Mesothelial cell of epicardium (in vitro differentiated cells): ENCODE measurements around the gene IL19. TPM values are rescaled to one million over a fixed set of nuclear protein-coding genes. Genes with fewer than 3 reads are reported as not detected.

Experiments used
- DNase-seq, 2 experiments: peaks; one replicate each; pipeline ENCODE4 v3.0.0; 2021; ENCODE audit warnings: low spot score in 2 of 2; ENCODE audit not compliant: unreplicated experiment in 2 of 2
- H3K27ac Mint-ChIP-seq: 2 replicates; pipeline ENCODE4 v1.8.0; 2021; ENCODE audit warnings: mixed read lengths
- H3K27me3 Mint-ChIP-seq: 2 replicates; pipeline ENCODE4 v1.8.0; 2021; ENCODE audit warnings: low read depth, mixed read lengths
- H3K36me3 Mint-ChIP-seq: 2 replicates; pipeline ENCODE4 v1.8.0; 2021; ENCODE audit warnings: mixed read lengths
- H3K4me1 Mint-ChIP-seq: 2 replicates; pipeline ENCODE4 v1.8.0; 2021; ENCODE audit warnings: mixed read lengths
- H3K4me3 Mint-ChIP-seq: 2 replicates; pipeline ENCODE4 v1.8.0; 2021; ENCODE audit warnings: mild to moderate bottlenecking, moderate library complexity, mixed read lengths
- H3K9me3 Mint-ChIP-seq: 2 replicates; pipeline ENCODE4 v1.8.0; 2021; ENCODE audit warnings: mixed read lengths
- CTCF ChIP-seq: fragments of 200-600 bp; sonication (generic); IDR thresholded peaks from one replicate; pipeline ENCODE4 v1.5.0; 2021; ENCODE audit warnings: antibody characterized with exemption; ENCODE audit not compliant: unreplicated experiment
- total RNA-seq: library from RNA; stranded (reverse); gene quantifications from 3 replicates; pipeline ENCODE4 v1.2.1, GENCODE V29; 2021

IL19 gene
- total RNA-seq, 1 donor from 2014 or later: not detected

DNA sequence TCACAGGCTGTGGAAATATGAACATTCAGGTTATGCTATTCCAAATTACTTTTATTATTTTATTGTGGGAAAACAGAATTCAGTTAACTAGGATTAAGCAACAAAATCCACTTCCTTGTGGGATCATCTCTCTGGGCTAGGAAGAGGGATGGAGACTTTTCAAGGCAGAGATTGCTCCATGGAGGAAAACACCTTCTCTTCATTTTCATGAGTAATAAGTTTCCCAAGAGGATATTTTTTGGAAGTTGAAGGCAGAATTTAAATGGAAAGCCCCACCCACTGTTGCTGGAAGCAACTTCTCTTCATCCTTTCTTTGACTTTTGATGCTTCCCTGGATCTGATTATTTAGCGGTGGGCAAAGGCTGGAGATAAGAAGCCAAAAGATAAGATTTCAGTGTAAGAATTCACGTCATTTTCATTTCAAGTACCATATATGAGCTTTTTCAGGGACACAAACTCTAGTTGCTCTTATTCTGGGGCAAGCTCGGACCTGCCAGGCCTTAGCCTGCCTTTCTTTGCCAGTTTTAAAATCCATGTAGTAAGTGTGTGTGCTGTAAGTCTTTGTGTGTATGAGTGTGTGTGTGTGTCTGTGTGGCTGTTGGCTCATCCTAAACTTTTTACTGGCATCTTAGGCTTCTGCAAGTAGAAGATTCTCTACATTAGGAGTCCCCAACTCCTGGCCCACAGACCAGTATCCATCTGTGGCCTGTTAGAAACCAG is 114.9 kb downstream of the IL19 start:
- no peaks in the 10 kb centered on the region for H3K36me3 Mint-ChIP-seq
- H3K9me3 Mint-ChIP-seq: peaks cover 11% of the 10 kb centered on the region
- H3K27me3 Mint-ChIP-seq: peaks cover 9% of the 10 kb centered on the region
- H3K4me1 Mint-ChIP-seq: peaks cover 4% of the 10 kb centered on the region
- no peak overlapping the region for H3K27ac Mint-ChIP-seq
- TF ChIP-seq CTCF: no peak
- no peak overlapping the region for H3K4me3 Mint-ChIP-seq
- no peak for DNase-seq

DNA sequence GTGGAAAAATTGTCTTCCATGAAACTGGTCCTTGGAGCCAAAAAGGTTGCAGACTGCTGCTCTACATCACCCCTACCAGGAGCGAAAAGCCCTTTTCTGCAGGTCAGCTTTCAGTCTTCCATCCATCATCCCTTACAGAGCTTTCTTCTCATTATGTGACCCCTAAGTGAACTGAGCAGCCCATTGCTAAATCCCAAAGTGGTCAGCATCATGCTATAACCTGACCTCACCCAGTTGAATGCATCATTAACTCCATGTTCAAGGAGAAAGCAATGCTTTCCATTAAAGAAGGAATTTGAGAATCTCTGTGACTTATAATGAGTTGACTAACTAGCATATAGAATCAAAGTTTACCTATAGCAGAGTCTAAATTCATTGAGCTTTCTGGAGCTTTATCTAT is 116.3 kb downstream of the IL19 start:
- no peak overlapping the region for H3K27ac Mint-ChIP-seq
- no peak overlapping the region for H3K4me3 Mint-ChIP-seq
- no peak for DNase-seq
- H3K36me3 Mint-ChIP-seq: no peaks in the 10 kb centered on the region
- peaks cover 9% of the 10 kb centered on the region for H3K9me3 Mint-ChIP-seq
- no peak for TF ChIP-seq CTCF
- H3K4me1 Mint-ChIP-seq: peaks cover 4% of the 10 kb centered on the region
- H3K27me3 Mint-ChIP-seq: peaks cover 10% of the 10 kb centered on the region

DNA sequence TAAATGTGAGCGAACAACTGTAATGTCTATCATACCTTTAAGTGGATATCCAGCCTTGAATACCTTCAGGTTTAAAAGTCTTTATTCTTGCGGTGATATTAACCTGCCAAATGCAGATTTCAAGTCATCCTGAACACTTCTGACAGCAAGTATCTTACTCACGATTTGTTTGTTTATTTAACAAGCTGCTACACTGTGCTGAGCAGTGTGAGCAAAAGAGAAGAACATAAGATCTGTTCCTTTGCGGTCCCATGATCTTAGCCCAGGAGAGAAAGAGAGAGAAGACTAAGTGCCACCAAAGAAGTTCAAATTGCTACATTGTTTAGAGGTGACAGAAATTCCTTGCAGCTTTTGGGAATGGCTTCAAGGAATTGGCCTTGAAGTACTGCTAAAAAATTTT is 117.1 kb downstream of the IL19 start:
- H3K4me1 Mint-ChIP-seq: peaks cover 4% of the 10 kb centered on the region
- no peak overlapping the region for H3K4me3 Mint-ChIP-seq
- TF ChIP-seq CTCF: no peak
- no peaks in the 10 kb centered on the region for H3K36me3 Mint-ChIP-seq
- H3K27me3 Mint-ChIP-seq: peaks cover 10% of the 10 kb centered on the region
- H3K27ac Mint-ChIP-seq: no peak overlapping the region
- no peak for DNase-seq
- H3K9me3 Mint-ChIP-seq: peaks cover 5% of the 10 kb centered on the region

- TF ChIP-seq CTCF: no peak
- H3K27ac Mint-ChIP-seq: no peak overlapping the region
- peaks cover 9% of the 10 kb centered on the region for H3K4me1 Mint-ChIP-seq
- H3K9me3 Mint-ChIP-seq: no peaks in the 10 kb centered on the region
- H3K27me3 Mint-ChIP-seq: peaks cover 8% of the 10 kb centered on the region
- H3K4me3 Mint-ChIP-seq: no peak overlapping the region
- DNase-seq: no peak
- no peaks in the 10 kb centered on the region for H3K36me3 Mint-ChIP-seq
Observed at GRCh38 chr1:206890125-206891060, 119.8 kb downstream of the IL19 start.

DNA sequence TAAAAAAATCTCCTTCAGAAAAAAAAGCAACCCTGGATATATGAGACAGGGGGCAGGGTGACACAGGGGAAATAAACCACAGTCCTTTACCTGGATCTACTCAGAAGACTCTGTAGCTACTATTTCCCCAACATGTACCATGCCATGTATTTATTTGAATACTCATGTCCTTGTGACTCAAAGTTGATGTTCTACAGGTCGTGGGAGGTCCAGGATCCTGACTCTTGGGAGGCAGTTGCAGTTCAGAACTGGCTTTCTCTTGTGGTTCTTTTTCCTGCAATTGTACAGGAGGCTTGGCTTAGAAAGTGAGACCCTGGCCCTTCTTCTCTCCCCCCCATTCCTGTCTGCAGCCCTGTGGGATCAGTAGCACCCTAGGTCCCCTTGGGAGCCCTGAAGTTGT is 120.8 kb downstream of the IL19 start:
- no peak for TF ChIP-seq CTCF
- H3K27me3 Mint-ChIP-seq: peaks cover 8% of the 10 kb centered on the region
- no peaks in the 10 kb centered on the region for H3K36me3 Mint-ChIP-seq
- no peak overlapping the region for H3K4me3 Mint-ChIP-seq
- no peak for DNase-seq
- H3K4me1 Mint-ChIP-seq: peaks cover 11% of the 10 kb centered on the region
- no peak overlapping the region for H3K27ac Mint-ChIP-seq
- no peaks in the 10 kb centered on the region for H3K9me3 Mint-ChIP-seq

Other genes starting within 250 kb of the IL19 start
- gene EIF2D, start 158.3 kb upstream of the IL19 start, total RNA-seq: 49.6 to 53.3 TPM (median 52.3 TPM) in 3 replicates
- gene DYRK3, start 135.2 kb upstream of the IL19 start, total RNA-seq: 3.3 to 4.6 TPM (median 4.1 TPM) in 3 replicates
- 59.0 to 60.2 TPM (median 59.1 TPM) in 3 replicates for gene MAPKAPK2, start 85.9 kb upstream of the IL19 start, total RNA-seq
- gene IL10, start 1.7 kb downstream of the IL19 start, total RNA-seq: not detected in 3 replicates
- gene IL20, start 94.8 kb downstream of the IL19 start, total RNA-seq: not detected in 3 replicates
- not detected in 3 replicates for gene IL24, start 126.7 kb downstream of the IL19 start, total RNA-seq
- gene FCMR, start 151.2 kb downstream of the IL19 start, total RNA-seq: not detected in 3 replicates
- gene PIGR, start 175.7 kb downstream of the IL19 start, total RNA-seq: not detected in 3 replicates
- not detected in 3 replicates for gene FCAMR, start 199.7 kb downstream of the IL19 start, total RNA-seq